Measurements from ENCODE around the gene MTHFD2.

- TF ChIP-seq, protein P1, sequence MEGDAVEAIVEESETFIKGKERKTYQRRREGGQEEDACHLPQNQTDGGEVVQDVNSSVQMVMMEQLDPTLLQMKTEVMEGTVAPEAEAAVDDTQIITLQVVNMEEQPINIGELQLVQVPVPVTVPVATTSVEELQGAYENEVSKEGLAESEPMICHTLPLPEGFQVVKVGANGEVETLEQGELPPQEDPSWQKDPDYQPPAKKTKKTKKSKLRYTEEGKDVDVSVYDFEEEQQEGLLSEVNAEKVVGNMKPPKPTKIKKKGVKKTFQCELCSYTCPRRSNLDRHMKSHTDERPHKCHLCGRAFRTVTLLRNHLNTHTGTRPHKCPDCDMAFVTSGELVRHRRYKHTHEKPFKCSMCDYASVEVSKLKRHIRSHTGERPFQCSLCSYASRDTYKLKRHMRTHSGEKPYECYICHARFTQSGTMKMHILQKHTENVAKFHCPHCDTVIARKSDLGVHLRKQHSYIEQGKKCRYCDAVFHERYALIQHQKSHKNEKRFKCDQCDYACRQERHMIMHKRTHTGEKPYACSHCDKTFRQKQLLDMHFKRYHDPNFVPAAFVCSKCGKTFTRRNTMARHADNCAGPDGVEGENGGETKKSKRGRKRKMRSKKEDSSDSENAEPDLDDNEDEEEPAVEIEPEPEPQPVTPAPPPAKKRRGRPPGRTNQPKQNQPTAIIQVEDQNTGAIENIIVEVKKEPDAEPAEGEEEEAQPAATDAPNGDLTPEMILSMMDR (IDR thresholded peaks at IDR 0.05) = no peak
- TF ChIP-seq ZFX (IDR thresholded peaks at IDR 0.05; ENCODE audit: borderline replicate concordance) = no peak
Observed at GRCh38 chr2:74264281-74264680, 65.9 kb downstream of the MTHFD2 start.
